K562 (cell line): ENCODE data around the gene IGFBP4. TPM values are rescaled to one million over a fixed set of nuclear protein-coding genes. Genes with fewer than 3 reads are reported as not detected.

Source experiments
- ATAC-seq: fragments of 200-7000 bp; cut with Tn5 transposase; 3 replicates; pipeline ENCODE4 v1.9.1; 2020; ENCODE audit warnings: moderate library complexity
- BruUV-seq: library from RNA; stranded (reverse); fragments of 400-500 nt; replicated peaks from 2 replicates; lab custom pipeline; 2021; lab: Mats Ljungman, UMichigan
- CTCF ChIA-PET: fragments of 300-600 bp; formaldehyde crosslinking; extraction: SDS; loops from one replicate; lab custom pipeline; 2021; ENCODE audit warnings: low intra/inter-chr PET ratio; lab: Yijun Ruan, JAX
- POLR2A ChIA-PET: fragments of 300-600, 350-650 bp; sonication (Branson Sonifier 250); formaldehyde crosslinking; extraction: SDS; loops from one replicate; lab custom pipeline; 2021; ENCODE audit warnings: antibody characterized with exemption, inconsistent platforms; lab: Yijun Ruan, JAX
- DNase-seq, 4 experiments: peaks; one replicate each; pipeline versions ENCODE4 v3.0.0 to v3.0.0-alpha.2; 2011 to 2018; ENCODE audit warnings: low spot score in 3 of 4, mixed read lengths in 3 of 4; ENCODE audit errors: extremely low read depth in 1 of 4
- FAIRE-seq: peaks from 2 replicates; lab custom pipeline; 2011; peaks lifted over from hg19 to GRCh38; lab: Jason Lieb, UNC
- H2AFZ ChIP-seq: 2 replicates; pipeline ENCODE4 v1.6.0; 2011; ENCODE audit warnings: low read depth, low read length, control low read depth, inconsistent platforms
- H3K27ac ChIP-seq: fragments of 200-600 bp; 3 replicates; pipeline ENCODE4 v1.8.0; 2011; ENCODE audit warnings: low read depth, mild to moderate bottlenecking, control low read depth, inconsistent platforms, low read length, moderate library complexity, mixed read lengths; ENCODE audit errors: extremely low read depth
- H3K27me3 ChIP-seq, 2 experiments: fragments of 300-600 bp in 1 of 2; 2 replicates in 1 of 2; 3 replicates in 1 of 2; pipeline versions ENCODE4 v1.6.0 to v1.8.0; 2011; ENCODE audit warnings: inconsistent platforms in 2 of 2, low read length in 2 of 2, mild to moderate bottlenecking in 1 of 2, mixed read lengths in 1 of 2, moderate library complexity in 1 of 2; ENCODE audit not compliant: control insufficient read depth in 2 of 2, insufficient read depth in 2 of 2
- H3K36me3 ChIP-seq: fragments of 300-600 bp; 3 replicates; pipeline ENCODE4 v1.8.0; 2011; ENCODE audit warnings: mild to moderate bottlenecking, low read length, inconsistent platforms; ENCODE audit not compliant: control insufficient read depth, insufficient read depth
- H3K4me1 ChIP-seq, 2 experiments: fragments of 200-600 bp in 1 of 2; replicated peaks in 1 of 2; 2 replicates in 1 of 2; 3 replicates in 1 of 2; pipeline versions ENCODE4 v1.5.1 to v1.8.0; 2011; ENCODE audit warnings: inconsistent platforms in 2 of 2, low read length in 2 of 2, mild to moderate bottlenecking in 1 of 2, mixed read lengths in 1 of 2, moderate library complexity in 1 of 2; ENCODE audit not compliant: control insufficient read depth in 2 of 2, insufficient read depth in 2 of 2
- H3K4me2 ChIP-seq: 2 replicates; pipeline ENCODE4 v1.6.1; 2011; ENCODE audit warnings: low read length, control low read depth, inconsistent platforms, mixed read lengths; ENCODE audit not compliant: insufficient read depth
- H3K4me3 ChIP-seq: fragments of 200-600 bp; sonication (generic), shearing (Covaris generic); 2 replicates; pipeline ENCODE4 v1.5.1; 2016; ENCODE audit warnings: control low read depth, inconsistent platforms
- H3K79me2 ChIP-seq: fragments of 200-600 bp; 3 replicates; pipeline ENCODE4 v1.8.0; 2011; ENCODE audit warnings: low read length, inconsistent platforms; ENCODE audit not compliant: control insufficient read depth, insufficient read depth
- H3K9ac ChIP-seq, 2 experiments: 2 replicates each; pipeline versions ENCODE4 v1.6.0 to v1.6.1; 2011; ENCODE audit warnings: low read depth in 2 of 2, low read length in 2 of 2, control low read depth in 1 of 2, inconsistent platforms in 1 of 2, mild to moderate bottlenecking in 1 of 2, mixed read lengths in 1 of 2; ENCODE audit not compliant: insufficient read depth in 1 of 2
- H3K9me1 ChIP-seq: one replicate; pipeline ENCODE4 v1.6.0; 2011; ENCODE audit warnings: inconsistent platforms, mild to moderate bottlenecking, low read length, moderate library complexity; ENCODE audit not compliant: control insufficient read depth, insufficient read depth
- H3K9me3 ChIP-seq: replicated peaks from 2 replicates; pipeline ENCODE4 v1.5.1; 2011; ENCODE audit warnings: low read depth, low read length, inconsistent platforms; ENCODE audit not compliant: control insufficient read depth, insufficient read depth
- H4K20me1 ChIP-seq: replicated peaks from 2 replicates; pipeline ENCODE4 v1.6.1; 2011; ENCODE audit warnings: low read length, inconsistent platforms, mixed read lengths; ENCODE audit not compliant: control insufficient read depth, insufficient read depth
- BCOR ChIP-seq: fragments of 450-650 bp; IDR thresholded peaks from 2 replicates; pipeline ENCODE4 v1.6.1; 2016
- EP300 ChIP-seq: IDR thresholded peaks from 2 replicates; pipeline ENCODE4 v1.6.1; 2012; ENCODE audit warnings: low read length, improper control_type of control experiment
- RBM25 ChIP-seq: fragments of 200-400 bp; formaldehyde crosslinking; IDR thresholded peaks from 2 replicates; pipeline ENCODE4 v1.6.1; 2018; ENCODE audit warnings: low read length, low read depth, moderate library complexity; ENCODE audit not compliant: severe bottlenecking
- ZFP36 ChIP-seq: fragments of 150-350 bp; IDR thresholded peaks from 2 replicates; pipeline ENCODE4 v1.6.1; 2018; ENCODE audit warnings: low read length, low read depth; ENCODE audit not compliant: partially characterized antibody
- ZNF408 ChIP-seq: fragments of 250-450 bp; sonication (Bioruptor Pico); IDR thresholded peaks from 2 replicates; pipeline ENCODE4 v1.4.0; 2020; ENCODE audit warnings: low read depth, mild to moderate bottlenecking, moderate library complexity
- ZNF609 ChIP-seq: sonication (generic); formaldehyde crosslinking; IDR thresholded peaks from 2 replicates; pipeline ENCODE4 v1.8.1; 2023; ENCODE audit warnings: missing genetic modification reagents, mild to moderate bottlenecking, borderline replicate concordance
- WGBS: fragments of 100-300 bp; shearing (Covaris generic); methylation state at CpG from one replicate; pipeline ENCODE4 v1.1.6; 2016; ENCODE audit warnings: low coverage, mixed read lengths; ENCODE audit not compliant: insufficient coverage; ENCODE audit errors: missing lambda C conversion rate; 5-methylcytosine and 5-hydroxymethylcytosine counted together
- in situ Hi-C: fragments of 300-500 bp; cut with MboI; formaldehyde crosslinking; loops from 4 replicates; pipeline ENCODE4 v1.15.0; 2018; ENCODE audit warnings: inconsistent platforms, mixed read lengths
- intact Hi-C: fragments of 100-400 bp; cut with micrococcal nuclease; formaldehyde crosslinking; loops from 2 replicates; pipeline ENCODE4 v1.14.2; 2022
- polyA plus RNA-seq, 8 experiments: library from polyadenylated mRNA; depleted of rRNA in 4 of 8; stranded (reverse) in 5 of 8; unstranded in 3 of 8; fragments of >200 nt; fragmentation: Nextera tagmentation in 2 of 8; fragmentation: Illumina TruSeq in 1 of 8; extraction: Ambion mirVana in 2 of 8; extraction: Trizol in 1 of 8; gene quantifications; 2 replicates each; pipeline versions ENCODE4 v1.2.1 to v1.2.3, GENCODE V29; 2011 to 2014; ENCODE audit warnings: inconsistent platforms in 1 of 8, missing spikeins in 1 of 8
- total RNA-seq, 7 experiments: library from RNA; depleted of rRNA in 6 of 7; stranded (reverse); fragments of >200 nt in 6 of 7; fragmentation: Illumina TruSeq in 2 of 7; extraction: Trizol in 2 of 7; gene quantifications; 2 replicates each; pipeline versions ENCODE4 v1.2.1 to v1.2.3, GENCODE V29; 2011 to 2021; ENCODE audit warnings: low replicate concordance in 1 of 7

The IGFBP4 gene
- total and polyA plus RNA-seq, 9 of the 15 experiments (the other 6 are each of a cell fraction or from before 2014, with no cell fraction given), result 8.8 to 99.8 (median 18.6) TPM

DNA sequence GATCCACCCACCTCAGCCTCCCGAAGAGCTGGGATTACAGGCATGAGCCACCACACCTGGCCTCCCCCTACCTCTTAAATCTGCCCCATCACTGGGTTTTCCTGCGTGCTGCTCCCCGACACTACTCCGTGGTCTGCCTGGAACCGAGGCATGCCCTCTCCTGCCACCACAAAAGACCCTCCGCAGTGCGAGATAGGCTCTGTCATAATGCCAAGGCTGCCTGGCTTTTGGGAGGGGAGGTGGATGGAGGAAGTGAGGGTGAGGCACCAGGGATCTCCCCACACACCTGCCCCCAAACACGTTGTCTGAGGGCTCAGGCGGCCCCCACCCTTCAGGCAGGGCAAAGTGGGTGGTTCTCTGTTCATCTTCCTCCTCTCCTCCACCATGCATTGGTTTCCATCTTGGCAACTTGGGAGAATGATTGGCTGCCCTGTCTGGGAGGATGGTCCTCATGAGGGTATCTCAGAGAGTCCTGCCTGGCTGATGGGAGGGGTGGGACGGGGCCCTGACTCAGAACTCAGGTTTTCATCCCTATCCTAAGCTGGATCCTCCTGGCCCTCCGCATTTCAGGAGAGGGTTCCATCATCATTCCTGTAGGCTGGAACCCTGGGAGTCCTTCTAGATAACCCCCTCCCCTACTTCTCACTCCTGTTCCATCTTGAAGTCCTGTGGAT is 23.2 kb downstream of the IGFBP4 start (continued):
- TF ChIP-seq ZNF609 (CRISPR knock-in tag) (no peak), ZNF408 (CRISPR knock-in tag) (no peak)
- TF ChIP-seq, all 486 proteins: peak for 0

GRCh38 chr17:40467281-40467867 is 24.1 kb downstream of the IGFBP4 start:
- TF ChIP-seq ZFP36, result peak; percentile 87
- TF ChIP-seq BCOR, result peak; percentile 30; the same call in 1 of the 2 replicates
- peak; percentile 39 for TF ChIP-seq RBM25
- no peak for TF ChIP-seq EP300
- 34% methylated on average over 2 of the region's 2 CpGs for WGBS
- in situ Hi-C loops (no loop called here), intact Hi-C loops (no loop called here)
- no peak overlapping the region for H2AFZ ChIP-seq
- H4K20me1 ChIP-seq, result no peaks in the 10 kb centered on the region
- H3K9me1 ChIP-seq, result no peaks in the 10 kb centered on the region
- DNase-seq, result no peak
- CTCF ChIA-PET, result interaction anchor here (0.6 kb wide), 1 partner anchor 12 kb away, joined by 3 read pairs; no protein-coding TSS in a partner anchor
- BruUV-seq, result no TSS peak
- no peak overlapping the region for H3K4me2 ChIP-seq
- no peak for ATAC-seq
- H3K27me3 ChIP-seq, result peaks cover 0 to 7% of the 10 kb centered on the region in 2 experiments; a peak in 1 of 5 replicates
- POLR2A ChIA-PET, result interaction anchor here (0.7 kb wide), 1 partner anchor 467 kb away, joined by 3 read pairs; no protein-coding TSS in a partner anchor
- peaks cover 5 to 18% of the 10 kb centered on the region in 2 experiments; a peak in 3 of 5 replicates for H3K4me1 ChIP-seq
- no peaks in the 10 kb centered on the region for H3K36me3 ChIP-seq
- no peak overlapping the region for H3K4me3 ChIP-seq
- no peak overlapping the region for H3K9ac ChIP-seq
- no peaks in the 10 kb centered on the region for H3K9me3 ChIP-seq
- H3K27ac ChIP-seq, result no peak overlapping the region
- H3K79me2 ChIP-seq, result no peaks in the 10 kb centered on the region
- peak; percentile 48 for FAIRE-seq
